Stimulated activated naive B cell treated with anti-CD40 and anti-IgM and Interleukin-4, amounts not matched to agents 10 μg/mL and 1 μg/mL and 100 μg/mL, for 72 hours (primary cell): ENCODE data around the gene HOXD9.

ENCODE experiments used
- ATAC-seq, 2 donors: fragments of 150-1000 bp; cut with Tn5 transposase; replicated peaks; 2 replicates each; pipeline ENCODE4 v1.10.0; 2021; ENCODE audit warnings: moderate library complexity in 1 of 2
- DNase-seq: peaks from one replicate; pipeline ENCODE4 v3.0.0; 2021
- H3K27ac Mint-ChIP-seq: one replicate; pipeline ENCODE4 v1.8.0; 2022; ENCODE audit warnings: mild to moderate bottlenecking, mixed read lengths
- H3K27me3 Mint-ChIP-seq, 2 donors: one replicate each; pipeline ENCODE4 v1.8.0; 2022; ENCODE audit warnings: mixed read lengths in 2 of 2
- H3K36me3 Mint-ChIP-seq, 2 donors: one replicate each; pipeline ENCODE4 v1.8.0; 2022; ENCODE audit warnings: mixed read lengths in 2 of 2, mild to moderate bottlenecking in 1 of 2
- H3K4me1 Mint-ChIP-seq, 2 donors: one replicate each; pipeline ENCODE4 v1.8.0; 2022; ENCODE audit warnings: mixed read lengths in 2 of 2, mild to moderate bottlenecking in 1 of 2
- H3K4me3 Mint-ChIP-seq, 2 donors: one replicate each; pipeline ENCODE4 v1.8.0; 2022; ENCODE audit warnings: mild to moderate bottlenecking in 2 of 2, mixed read lengths in 2 of 2, moderate library complexity in 1 of 2
- H3K9me3 Mint-ChIP-seq, 2 donors: one replicate each; pipeline ENCODE4 v1.8.0; 2022; ENCODE audit warnings: mixed read lengths in 2 of 2, mild to moderate bottlenecking in 1 of 2

Gene HOXD9

GRCh38 chr2:176133389-176133788 is 10.9 kb downstream of the HOXD9 start:
- Mint-ChIP-seq H3K4me3 (no peak overlapping the region), H3K36me3 (peaks cover 3 to 12% of the 10 kb centered on the region in 2 donors), H3K9me3 (peaks cover 4% of the 10 kb centered on the region in 2 donors), H3K27ac (no peak overlapping the region), H3K27me3 (peaks cover 66 to 84% of the 10 kb centered on the region in 2 donors), H3K4me1 (peaks cover 22 to 41% of the 10 kb centered on the region in 2 donors)
- DNase-seq (no peak), ATAC-seq (no peak)

- ATAC-seq (no peak), DNase-seq (no peak)
- Mint-ChIP-seq H3K36me3 (peaks cover 4 to 12% of the 10 kb centered on the region in 2 donors), H3K27ac (no peak overlapping the region), H3K27me3 (peaks cover 67 to 84% of the 10 kb centered on the region in 2 donors), H3K4me1 (peaks cover 19 to 37% of the 10 kb centered on the region in 2 donors), H3K9me3 (peaks cover 4 to 5% of the 10 kb centered on the region in 2 donors), H3K4me3 (no peak overlapping the region)
Measured at GRCh38 chr2:176134035-176134434, 11.5 kb downstream of the HOXD9 start.

- no peak overlapping the region for H3K4me3 Mint-ChIP-seq
Measured at GRCh38 chr2:176135035-176135440, 12.5 kb downstream of the HOXD9 start.

GRCh38 chr2:176136374-176137251 is 14.1 kb downstream of the HOXD9 start:
- Mint-ChIP-seq H3K4me3 (peak overlapping the region in 1 of 2 donors; percentile 10), H3K27ac (peak overlapping the region; percentile 11), H3K4me1 (peaks cover 19 to 31% of the 10 kb centered on the region in 2 donors), H3K9me3 (peaks cover 4 to 6% of the 10 kb centered on the region in 2 donors), H3K36me3 (peaks cover 4 to 11% of the 10 kb centered on the region in 2 donors), H3K27me3 (peaks cover 69 to 90% of the 10 kb centered on the region in 2 donors)
- DNase-seq (no peak), ATAC-seq (no peak)

More at GRCh38 chr2:176135035-176135440, 12.5 kb downstream of the HOXD9 start:
- peaks cover 69 to 89% of the 10 kb centered on the region in 2 donors for H3K27me3 Mint-ChIP-seq
- peak overlapping the region; percentile 56 for H3K27ac Mint-ChIP-seq
- H3K36me3 Mint-ChIP-seq = peaks cover 4 to 11% of the 10 kb centered on the region in 2 donors
- ATAC-seq (no peak), DNase-seq (no peak)
- H3K4me1 Mint-ChIP-seq = peaks cover 19 to 32% of the 10 kb centered on the region in 2 donors
- H3K9me3 Mint-ChIP-seq = peaks cover 4 to 6% of the 10 kb centered on the region in 2 donors

GRCh38 chr2:176137252-176137580 is 14.7 kb downstream of the HOXD9 start:
- Mint-ChIP-seq H3K4me1 (peaks cover 18 to 29% of the 10 kb centered on the region in 2 donors), H3K4me3 (peak overlapping the region in 1 of 2 donors; percentile 6), H3K27me3 (peaks cover 68 to 93% of the 10 kb centered on the region in 2 donors), H3K36me3 (peaks cover 4 to 11% of the 10 kb centered on the region in 2 donors), H3K27ac (no peak overlapping the region), H3K9me3 (peaks cover 4 to 6% of the 10 kb centered on the region in 2 donors)
- DNase-seq = no peak
- ATAC-seq = no peak

GRCh38 chr2:176137906-176138305 is 15.4 kb downstream of the HOXD9 start:
- peaks cover 3 to 8% of the 10 kb centered on the region in 2 donors for H3K36me3 Mint-ChIP-seq
- H3K4me3 Mint-ChIP-seq = no peak overlapping the region
- no peak for DNase-seq
- no peak for ATAC-seq
- peaks cover 4 to 5% of the 10 kb centered on the region in 2 donors for H3K9me3 Mint-ChIP-seq
- peaks cover 15 to 25% of the 10 kb centered on the region in 2 donors for H3K4me1 Mint-ChIP-seq
- peaks cover 64 to 93% of the 10 kb centered on the region in 2 donors for H3K27me3 Mint-ChIP-seq
- H3K27ac Mint-ChIP-seq = no peak overlapping the region

GRCh38 chr2:176138526-176138922 is 16.0 kb downstream of the HOXD9 start:
- Mint-ChIP-seq H3K36me3 (peaks cover 3 to 8% of the 10 kb centered on the region in 2 donors), H3K27me3 (peaks cover 64 to 93% of the 10 kb centered on the region in 2 donors), H3K27ac (peak overlapping the region; percentile 33), H3K4me1 (peaks cover 15 to 25% of the 10 kb centered on the region in 2 donors), H3K9me3 (peaks cover 4% of the 10 kb centered on the region in 2 donors), H3K4me3 (peak overlapping the region in 1 of 2 donors; percentile 43)
- DNase-seq (no peak), ATAC-seq (no peak)

GRCh38 chr2:176138923-176139660 is 16.6 kb downstream of the HOXD9 start:
- Mint-ChIP-seq H3K4me1 (peaks cover 15 to 25% of the 10 kb centered on the region in 2 donors), H3K9me3 (peaks cover 4% of the 10 kb centered on the region in 2 donors), H3K27me3 (peaks cover 63 to 93% of the 10 kb centered on the region in 2 donors), H3K36me3 (peaks cover 3 to 8% of the 10 kb centered on the region in 2 donors), H3K27ac (peak overlapping the region; percentile 33), H3K4me3 (peak overlapping the region; percentile 9 to 11)
- no peak for DNase-seq
- ATAC-seq = no peak

GRCh38 chr2:176139661-176140512 is 17.4 kb downstream of the HOXD9 start:
- H3K9me3 Mint-ChIP-seq = peaks cover 4% of the 10 kb centered on the region in 2 donors
- DNase-seq (no peak), ATAC-seq (no peak)
- H3K27me3 Mint-ChIP-seq = peaks cover 61 to 91% of the 10 kb centered on the region in 2 donors
- H3K4me3 Mint-ChIP-seq = peak overlapping the region in 1 of 2 donors; percentile 48
- H3K4me1 Mint-ChIP-seq = peaks cover 15 to 25% of the 10 kb centered on the region in 2 donors
- H3K27ac Mint-ChIP-seq = no peak overlapping the region
- peaks cover 3 to 8% of the 10 kb centered on the region in 2 donors for H3K36me3 Mint-ChIP-seq

- peak; percentile 59 to 63 for ATAC-seq
- H3K27ac Mint-ChIP-seq = no peak overlapping the region
Measured at GRCh38 chr2:176140513-176141317, 18.2 kb downstream of the HOXD9 start.

GRCh38 chr2:176142281-176142680 is 19.8 kb downstream of the HOXD9 start:
- no peak for ATAC-seq
- Mint-ChIP-seq H3K27me3 (peaks cover 64 to 94% of the 10 kb centered on the region in 2 donors), H3K36me3 (peaks cover 3 to 4% of the 10 kb centered on the region in 2 donors), H3K27ac (no peak overlapping the region), H3K9me3 (peaks cover 0 to 4% of the 10 kb centered on the region in 2 donors), H3K4me1 (peaks cover 8 to 13% of the 10 kb centered on the region in 2 donors), H3K4me3 (no peak overlapping the region)
- DNase-seq = no peak

More at GRCh38 chr2:176140513-176141317, 18.2 kb downstream of the HOXD9 start:
- DNase-seq = peak; percentile 21
- peaks cover 13 to 19% of the 10 kb centered on the region in 2 donors for H3K4me1 Mint-ChIP-seq
- peak overlapping the region in 1 of 2 donors; percentile 48 for H3K4me3 Mint-ChIP-seq
- peaks cover 3 to 4% of the 10 kb centered on the region in 2 donors for H3K9me3 Mint-ChIP-seq
- H3K27me3 Mint-ChIP-seq = peaks cover 60 to 91% of the 10 kb centered on the region in 2 donors
- H3K36me3 Mint-ChIP-seq = peaks cover 3 to 5% of the 10 kb centered on the region in 2 donors

GRCh38 chr2:176145085-176145969 is 22.8 kb downstream of the HOXD9 start:
- Mint-ChIP-seq H3K27me3 (peaks cover 71 to 96% of the 10 kb centered on the region in 2 donors), H3K4me3 (no peak overlapping the region), H3K27ac (no peak overlapping the region), H3K9me3 (no peaks in the 10 kb centered on the region), H3K36me3 (peaks cover 0 to 1% of the 10 kb centered on the region in 2 donors), H3K4me1 (peaks cover 6 to 11% of the 10 kb centered on the region in 2 donors)
- ATAC-seq = no peak
- DNase-seq = no peak
